ENCODE measurements around the gene RETSAT.

DNA sequence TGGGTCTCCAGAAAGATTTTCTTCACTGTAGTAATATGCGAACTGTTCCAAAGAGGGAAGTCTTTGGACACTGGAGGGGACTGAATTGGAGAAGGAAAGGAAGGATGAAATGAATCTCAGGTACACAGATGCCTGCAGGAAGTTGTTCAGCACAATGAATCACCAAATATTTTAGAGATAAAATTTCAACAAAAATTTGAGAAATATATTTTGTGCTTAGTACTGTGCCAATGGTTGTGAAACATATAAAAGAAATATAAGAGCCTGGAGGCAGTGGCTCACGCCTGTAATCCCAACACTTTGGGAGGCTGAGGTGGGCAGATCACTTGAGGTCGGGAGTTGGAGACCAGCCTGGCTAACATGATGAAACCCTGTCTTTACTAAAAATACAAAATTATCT lies 3.4 kb upstream of the RETSAT start:
- TF ChIP-seq, protein P1, sequence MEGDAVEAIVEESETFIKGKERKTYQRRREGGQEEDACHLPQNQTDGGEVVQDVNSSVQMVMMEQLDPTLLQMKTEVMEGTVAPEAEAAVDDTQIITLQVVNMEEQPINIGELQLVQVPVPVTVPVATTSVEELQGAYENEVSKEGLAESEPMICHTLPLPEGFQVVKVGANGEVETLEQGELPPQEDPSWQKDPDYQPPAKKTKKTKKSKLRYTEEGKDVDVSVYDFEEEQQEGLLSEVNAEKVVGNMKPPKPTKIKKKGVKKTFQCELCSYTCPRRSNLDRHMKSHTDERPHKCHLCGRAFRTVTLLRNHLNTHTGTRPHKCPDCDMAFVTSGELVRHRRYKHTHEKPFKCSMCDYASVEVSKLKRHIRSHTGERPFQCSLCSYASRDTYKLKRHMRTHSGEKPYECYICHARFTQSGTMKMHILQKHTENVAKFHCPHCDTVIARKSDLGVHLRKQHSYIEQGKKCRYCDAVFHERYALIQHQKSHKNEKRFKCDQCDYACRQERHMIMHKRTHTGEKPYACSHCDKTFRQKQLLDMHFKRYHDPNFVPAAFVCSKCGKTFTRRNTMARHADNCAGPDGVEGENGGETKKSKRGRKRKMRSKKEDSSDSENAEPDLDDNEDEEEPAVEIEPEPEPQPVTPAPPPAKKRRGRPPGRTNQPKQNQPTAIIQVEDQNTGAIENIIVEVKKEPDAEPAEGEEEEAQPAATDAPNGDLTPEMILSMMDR (IDR thresholded peaks at IDR 0.05): no peak
- TF ChIP-seq EZH2 (IDR thresholded peaks at IDR 0.05; ENCODE audit: borderline replicate concordance, insufficient read depth, low read depth, low read length, poor library complexity, severe bottlenecking): no peak
